Middle frontal gyrus (tissue), 1 donor: ENCODE results near the gene SEMA5A.

Experiments used
- DNase-seq: peaks from one replicate; pipeline ENCODE4 v3.0.0-alpha.2; 2015; ENCODE audit warnings: low spot score; ENCODE audit errors: extremely low spot score

SEMA5A gene

DNA sequence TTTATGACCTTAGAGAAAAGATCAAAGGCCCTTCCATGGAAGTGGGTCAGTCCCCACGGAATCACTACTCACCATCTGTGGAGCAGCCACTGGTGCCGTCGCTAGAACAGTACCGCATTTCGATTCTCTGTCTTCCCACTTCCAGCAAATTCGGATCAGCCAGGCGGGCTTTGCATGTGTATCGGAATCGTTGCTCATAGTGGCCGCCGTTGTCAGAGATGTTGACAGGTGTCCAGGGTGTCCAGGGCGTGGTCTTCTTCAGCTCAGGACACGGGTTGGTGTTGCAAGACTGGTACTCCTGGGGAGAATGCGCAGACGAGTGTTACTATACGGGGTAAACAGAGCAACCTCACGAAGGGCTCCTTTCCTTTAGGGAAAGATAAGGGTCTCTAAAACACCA, 479.5 kb downstream of the SEMA5A start:
- no peak for DNase-seq

DNA sequence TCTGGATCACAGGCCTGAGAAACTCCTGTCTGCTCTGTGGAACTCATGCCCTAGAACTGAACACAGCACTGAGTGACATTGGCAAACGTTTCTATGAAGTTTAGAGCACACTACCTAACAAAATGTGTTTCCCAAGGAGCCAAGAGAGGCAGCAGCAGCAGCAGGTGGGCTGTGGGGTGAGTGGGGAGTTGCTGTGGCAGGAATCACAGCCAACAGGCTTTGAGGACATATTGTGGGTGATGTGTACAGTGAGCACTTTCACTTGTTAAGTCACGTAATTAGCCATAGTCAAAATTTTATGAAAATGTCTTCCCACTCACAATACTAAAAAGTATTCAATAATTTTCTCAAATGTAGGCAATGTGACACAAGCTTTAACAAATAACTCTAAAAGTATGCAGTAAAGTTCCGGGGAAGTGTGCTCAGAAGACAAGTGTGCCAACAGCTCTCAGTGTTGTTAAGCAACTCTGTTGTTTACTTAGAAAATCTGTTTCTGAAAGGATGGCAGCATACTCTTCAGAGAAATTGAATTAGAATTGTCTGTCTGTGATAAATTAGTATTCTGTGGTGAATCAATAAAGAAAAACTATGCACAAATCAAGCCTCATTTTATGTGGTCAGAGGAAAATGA, 482.1 kb downstream of the SEMA5A start:
- no peak for DNase-seq

DNA sequence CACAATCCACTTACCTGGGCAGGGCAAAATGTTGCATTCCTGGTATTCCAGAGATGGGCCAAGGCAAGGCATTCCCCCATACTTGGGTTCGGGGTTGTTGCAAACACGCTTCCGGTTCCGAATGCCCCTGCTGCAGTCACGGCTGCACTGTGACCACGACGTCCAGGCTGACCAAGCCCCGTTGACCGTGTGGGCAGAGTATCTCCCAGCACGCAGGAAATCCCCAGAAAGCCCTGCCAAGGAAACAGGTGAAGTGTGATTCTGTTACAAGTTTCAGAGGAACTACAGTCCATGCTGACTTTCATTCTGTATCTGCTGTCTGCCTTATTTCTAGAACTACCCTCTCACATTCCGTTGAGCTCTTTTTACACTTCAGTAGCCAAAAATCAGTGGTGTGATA, 483.0 kb downstream of the SEMA5A start:
- no peak for DNase-seq

DNA sequence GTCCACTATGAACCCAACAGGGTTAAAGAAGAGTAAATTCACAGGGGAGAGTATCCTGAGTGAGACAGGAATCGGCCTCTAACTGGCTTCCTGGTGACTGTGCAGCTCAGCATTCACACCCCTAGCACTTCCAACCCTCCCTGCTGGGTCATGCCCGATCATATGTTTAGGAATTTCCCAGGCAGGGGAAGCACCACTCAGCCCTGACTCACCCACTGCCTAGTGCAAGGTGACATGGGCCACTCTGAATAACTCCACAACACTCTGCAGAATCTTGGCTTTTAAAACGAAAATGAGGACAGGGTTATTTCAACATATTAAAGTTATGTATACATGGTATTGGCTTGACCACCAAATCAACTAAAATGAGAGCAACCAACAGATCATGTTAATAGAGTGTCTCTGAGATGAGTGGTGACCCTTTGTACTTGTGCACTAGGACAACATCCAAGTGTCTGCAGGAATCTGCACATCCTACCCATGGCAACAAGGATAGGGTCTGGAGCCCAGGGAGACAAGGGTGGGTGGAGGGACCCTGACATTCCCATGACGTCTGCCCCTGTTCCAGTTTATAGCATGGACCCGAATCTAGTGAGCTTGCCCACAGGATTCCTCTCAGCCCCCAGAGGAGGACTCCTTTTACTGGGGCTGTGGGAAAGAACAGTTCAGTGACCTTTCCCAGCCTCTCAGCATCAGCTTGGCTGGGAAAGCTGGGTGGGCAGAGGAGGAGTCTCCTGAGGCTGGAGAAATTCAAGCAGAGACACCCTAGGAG, 485.8 kb downstream of the SEMA5A start:
- no peak for DNase-seq

DNA sequence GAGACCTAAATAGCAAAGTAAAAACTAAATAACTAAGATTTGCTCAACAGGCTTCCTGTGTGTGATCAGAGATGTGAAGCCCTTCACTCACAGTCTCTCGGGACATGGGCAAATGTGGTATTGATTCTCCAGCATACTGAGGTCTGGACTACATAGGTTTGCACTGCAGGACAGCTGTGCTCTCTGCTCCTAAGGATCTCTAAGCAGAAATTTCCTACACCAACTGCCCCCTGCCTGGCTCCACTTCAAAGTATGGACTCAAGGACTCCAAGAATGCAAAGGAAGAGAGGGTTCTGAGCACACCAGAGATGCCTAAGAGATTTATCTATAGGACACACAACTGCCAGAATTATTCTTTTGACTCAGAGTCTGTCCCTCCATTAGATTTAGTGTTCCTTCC, 487.2 kb downstream of the SEMA5A start:
- no peak for DNase-seq

DNA sequence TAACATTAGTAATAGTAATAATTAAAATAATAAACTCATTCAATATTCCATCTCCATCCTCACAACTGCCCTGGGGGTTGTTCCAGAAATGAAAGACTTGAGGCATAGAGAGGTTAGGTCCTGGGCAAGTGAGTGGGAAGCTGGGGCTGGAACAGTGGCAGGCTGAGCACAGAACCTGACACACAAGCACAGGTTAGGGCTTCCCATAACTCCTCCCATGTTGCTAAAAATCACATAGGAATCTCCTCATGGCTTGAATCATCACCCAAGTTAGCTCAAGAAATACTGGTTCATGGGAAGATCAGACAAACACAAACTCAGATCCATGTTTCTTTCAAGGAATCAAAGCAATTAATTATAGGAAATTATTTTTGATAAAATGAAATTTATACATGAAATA, 487.7 kb downstream of the SEMA5A start:
- DNase-seq: no peak

DNA sequence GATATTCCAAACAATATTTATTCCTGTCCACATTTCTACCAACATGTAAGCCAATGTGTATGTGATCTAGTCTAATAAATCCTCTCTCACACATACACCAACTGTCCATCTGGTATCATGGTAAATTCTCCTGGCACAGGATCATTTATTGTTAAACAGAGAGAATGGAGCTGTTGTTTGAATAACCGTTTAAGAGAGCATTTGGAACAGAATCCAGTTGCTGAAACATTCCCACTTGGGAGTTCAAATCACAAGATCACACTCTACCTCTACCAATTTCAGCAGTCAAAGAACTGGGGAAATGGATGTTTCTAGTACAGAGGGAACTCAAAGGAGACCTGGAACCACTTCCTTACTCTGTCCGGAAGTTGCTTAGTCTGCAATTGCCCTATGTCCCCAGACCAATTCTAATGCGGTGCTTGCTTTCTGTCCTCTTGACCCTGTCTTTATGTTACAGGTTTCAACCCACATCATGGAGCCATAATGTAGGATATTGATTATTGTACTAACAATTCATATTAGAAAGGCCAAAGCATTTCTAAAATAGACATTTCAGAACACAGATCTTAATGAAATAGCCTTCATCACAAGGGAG, 488.4 kb downstream of the SEMA5A start:
- DNase-seq: no peak

DNA sequence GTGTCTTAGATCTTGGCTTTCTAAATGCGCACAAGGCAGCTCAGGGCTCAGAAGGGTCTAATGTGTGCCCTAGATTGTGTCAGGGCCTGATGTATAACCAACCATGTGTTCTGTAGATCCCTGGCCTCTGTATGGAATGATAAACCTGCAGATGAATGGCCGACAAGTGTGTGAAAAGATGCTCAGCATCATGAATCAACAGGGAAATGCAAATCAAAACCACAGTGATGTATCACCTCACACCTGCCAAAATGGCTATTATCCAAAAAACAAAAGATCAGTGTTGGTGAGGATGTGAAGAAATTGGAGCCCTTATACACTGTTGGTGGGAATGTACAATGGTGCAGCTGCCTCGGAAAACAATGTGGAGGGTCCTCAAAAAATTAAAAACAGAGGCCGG, 489.8 kb downstream of the SEMA5A start:
- no peak for DNase-seq

DNA sequence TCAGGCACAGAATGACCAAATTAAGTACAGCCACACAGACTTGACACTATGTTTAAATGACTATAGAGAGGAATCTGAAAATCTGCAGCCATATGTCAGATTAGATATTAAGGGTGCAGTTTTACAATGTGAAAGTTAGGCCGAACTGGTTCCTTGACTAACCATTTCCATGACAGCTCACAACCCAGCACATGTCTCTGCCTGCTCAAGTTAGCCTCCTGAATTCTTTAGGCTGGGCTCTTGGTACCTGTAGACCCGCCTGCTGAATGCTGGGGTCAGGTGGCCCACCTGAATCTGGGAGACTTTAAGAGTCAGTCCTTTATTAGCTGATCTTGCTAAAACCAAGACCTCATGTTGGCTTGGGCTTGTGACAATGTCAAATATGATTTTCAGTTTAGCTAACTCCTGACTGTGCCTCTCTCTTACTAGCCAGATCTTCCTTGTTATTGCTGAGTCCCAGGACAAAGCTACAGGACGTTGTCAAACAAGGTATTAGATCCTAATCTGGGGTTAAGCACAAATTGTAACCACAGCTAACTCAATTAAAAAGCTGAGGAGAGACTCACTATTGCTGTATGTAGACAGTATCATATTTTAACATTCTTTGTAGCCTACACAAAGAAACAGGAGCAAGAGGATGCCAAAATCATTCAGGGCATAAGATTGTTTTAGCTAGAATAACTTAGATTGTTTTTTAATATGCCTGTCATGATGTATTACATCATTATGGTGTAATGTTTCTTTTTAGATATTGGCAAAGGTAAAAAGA, 490.9 kb downstream of the SEMA5A start:
- DNase-seq: no peak

DNA sequence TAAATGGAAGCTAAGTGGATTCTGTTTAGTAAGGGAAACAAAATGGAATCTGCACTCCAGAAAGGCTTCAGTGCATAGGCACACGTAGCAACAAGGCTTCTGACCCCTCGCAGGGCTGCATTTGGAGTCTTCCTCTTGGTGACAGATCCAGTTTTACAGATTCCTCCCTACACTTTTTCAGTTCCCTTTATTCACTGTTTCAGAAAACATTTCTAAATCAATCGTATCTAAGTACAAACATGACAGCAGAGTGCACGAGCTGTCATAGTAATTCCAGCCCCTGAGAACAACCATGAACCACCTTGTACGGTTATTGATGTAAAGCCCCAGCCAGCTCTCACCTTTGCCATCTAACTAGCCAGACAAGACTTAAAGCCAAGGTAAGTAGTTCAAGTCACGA, 491.6 kb downstream of the SEMA5A start:
- no peak for DNase-seq

DNA sequence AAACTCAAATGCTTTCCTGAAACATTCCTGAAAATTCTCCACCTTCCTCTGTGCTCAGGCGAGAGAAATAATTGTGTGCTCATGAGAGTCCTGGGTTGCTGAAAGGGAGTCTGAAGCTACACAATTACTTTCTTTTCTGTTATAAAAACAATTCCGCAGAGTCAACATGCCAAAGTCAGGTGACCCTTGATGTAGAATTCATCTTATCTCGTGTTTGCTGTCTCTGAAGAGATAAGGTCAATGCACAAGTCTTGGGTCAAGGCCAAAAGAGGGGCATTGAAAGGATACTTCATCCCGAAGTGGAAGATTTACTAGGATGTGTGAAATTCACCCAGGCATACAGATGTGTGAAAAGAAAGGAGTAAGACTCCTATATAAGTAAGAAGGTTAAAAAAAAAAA, 493.5 kb downstream of the SEMA5A start:
- DNase-seq: no peak

DNA sequence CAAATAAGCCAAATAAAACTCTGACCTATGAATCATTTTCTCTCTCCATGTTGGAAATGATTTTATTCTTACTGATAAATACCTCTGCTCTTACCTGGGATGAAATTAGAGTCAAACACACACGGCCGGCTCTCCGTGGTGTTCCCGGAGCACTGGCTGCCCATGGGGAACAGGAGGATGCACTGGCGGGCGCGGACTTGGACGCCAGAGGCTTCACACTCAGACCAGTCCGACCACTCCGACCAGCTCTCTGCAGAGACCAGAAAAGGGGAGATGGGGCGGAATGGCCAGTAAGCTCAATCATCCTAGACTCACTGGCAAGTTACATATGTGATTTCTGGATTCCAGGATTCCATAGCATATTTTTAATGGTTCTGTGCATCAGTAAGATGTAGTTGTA, 494.1 kb downstream of the SEMA5A start:
- no peak for DNase-seq

DNA sequence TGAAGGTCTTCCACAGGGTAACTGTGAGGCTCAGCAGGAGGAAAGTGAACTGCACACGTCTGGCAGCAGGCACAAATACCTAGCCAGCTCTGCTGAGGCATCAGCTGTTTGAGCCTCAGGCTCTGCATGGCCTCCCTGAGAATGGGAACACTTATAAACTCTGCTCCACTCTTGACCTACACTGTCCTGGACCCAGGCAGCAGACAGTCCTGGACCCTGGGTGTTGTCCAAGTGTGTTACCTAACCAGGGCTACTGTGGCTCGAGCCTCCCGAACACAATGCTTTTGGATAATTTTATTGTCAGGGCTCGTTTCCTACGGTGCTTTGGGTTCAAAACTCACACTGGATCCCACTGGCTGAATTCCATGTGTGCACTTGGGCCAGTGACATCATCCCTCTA, 497.9 kb downstream of the SEMA5A start:
- DNase-seq: no peak

DNA sequence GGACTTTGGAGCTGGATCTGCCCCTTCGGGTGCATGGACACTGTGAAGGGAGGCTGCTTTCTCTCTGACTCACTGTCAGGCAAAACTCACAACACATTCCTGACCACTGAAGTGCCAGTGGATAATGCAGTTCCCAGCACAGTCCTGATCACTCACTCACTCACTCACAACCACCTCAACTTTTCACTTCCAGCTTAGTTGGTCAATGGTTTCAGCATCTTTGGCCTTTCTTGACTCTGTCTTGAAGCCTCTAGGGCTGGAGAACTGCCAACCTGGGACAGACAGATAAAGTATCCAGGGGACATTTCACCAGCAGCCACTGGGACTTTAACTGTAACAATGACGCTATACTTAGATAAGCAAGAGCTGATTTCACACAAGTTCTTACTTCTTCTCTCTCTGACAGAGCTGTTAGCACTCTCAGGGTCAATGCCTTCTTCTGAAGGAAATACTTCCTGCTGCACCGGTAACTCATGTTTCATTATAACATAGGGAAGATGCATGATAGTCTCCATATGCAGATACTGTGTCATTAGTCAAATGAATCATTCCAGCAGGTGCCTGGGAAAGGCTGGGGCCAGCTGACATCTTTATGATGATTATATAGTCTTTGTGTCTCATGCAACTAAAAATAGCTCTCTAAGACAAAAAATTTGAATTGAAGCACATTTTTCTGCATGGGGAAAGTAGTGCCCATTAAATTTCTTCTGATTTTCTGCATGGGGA, 499.0 kb downstream of the SEMA5A start:
- no peak for DNase-seq

DNA sequence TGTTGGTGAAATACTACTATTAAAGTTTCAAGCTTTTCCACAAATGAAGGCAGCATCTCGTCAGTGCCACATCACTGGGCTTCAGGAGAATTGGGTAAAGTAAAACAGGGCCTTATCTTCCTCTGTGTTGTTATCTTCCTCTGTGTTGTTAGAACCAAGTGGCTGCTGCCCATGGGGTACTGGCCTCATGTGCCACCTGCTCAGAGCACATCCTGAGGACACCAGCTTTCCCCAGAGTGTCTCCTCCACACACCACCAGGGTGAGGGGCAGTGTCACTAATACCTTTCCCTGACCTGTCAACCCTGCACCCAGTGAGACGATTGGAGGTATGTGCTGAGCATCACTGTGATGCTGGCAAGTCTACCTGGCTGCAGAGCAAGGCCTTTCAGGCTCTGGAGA, 499.9 kb downstream of the SEMA5A start:
- no peak for DNase-seq

DNA sequence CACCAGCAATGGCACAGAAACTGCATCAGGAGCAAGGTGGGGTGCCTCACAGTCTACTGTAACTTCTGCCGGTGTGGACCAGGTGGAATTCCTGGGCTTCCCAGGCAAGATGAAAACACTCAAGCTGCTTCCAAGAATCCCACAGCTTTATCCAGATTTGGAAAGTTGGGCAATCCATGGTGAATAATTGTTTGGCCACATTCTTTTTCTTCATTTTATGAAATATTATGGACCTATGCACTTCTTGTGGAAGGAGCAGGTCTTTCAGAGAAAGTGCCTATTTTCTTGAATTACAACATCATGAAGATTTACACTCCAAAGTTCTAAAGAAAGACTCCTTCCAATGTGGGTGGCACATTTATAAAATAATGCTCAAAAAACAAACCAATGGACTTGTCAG, 503.6 kb downstream of the SEMA5A start:
- DNase-seq: no peak

DNA sequence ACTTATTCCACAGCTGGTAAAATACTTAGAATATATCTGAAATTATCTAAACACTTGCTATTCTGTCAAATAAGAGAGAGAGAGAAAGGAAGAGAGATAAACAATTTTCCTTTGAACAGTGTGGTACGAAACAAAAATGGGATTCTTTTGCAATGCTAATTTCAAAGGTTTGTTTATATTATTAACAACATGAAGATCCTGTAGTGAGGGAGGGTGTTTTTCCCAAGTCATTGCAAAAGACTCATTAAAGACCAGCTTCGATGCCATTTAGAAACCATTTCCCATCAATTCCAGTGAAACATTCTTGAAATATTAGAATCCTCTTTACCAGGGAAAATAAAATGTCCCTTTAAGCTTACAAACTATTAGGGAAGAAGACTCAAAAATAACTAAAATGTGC, 505.4 kb downstream of the SEMA5A start:
- no peak for DNase-seq

DNA sequence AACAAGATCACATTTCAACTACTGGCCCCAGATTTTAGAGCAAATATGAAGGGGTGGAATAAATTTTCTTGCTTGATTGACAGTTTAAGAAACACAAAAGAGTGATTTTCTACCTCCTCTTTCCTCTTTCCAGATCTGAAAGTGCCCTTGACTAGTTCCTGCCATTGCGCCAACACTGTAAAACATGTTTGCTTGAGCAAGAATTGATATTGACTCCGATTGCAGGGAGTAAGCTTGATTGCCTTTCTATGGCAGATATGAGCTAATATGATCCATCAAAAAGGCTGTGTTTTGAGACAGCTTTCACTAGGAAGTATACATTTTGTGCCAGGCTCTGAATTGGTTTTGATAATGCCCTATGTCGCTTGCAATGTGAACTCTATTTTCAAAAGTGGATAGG, 508.8 kb downstream of the SEMA5A start:
- DNase-seq: no peak

DNA sequence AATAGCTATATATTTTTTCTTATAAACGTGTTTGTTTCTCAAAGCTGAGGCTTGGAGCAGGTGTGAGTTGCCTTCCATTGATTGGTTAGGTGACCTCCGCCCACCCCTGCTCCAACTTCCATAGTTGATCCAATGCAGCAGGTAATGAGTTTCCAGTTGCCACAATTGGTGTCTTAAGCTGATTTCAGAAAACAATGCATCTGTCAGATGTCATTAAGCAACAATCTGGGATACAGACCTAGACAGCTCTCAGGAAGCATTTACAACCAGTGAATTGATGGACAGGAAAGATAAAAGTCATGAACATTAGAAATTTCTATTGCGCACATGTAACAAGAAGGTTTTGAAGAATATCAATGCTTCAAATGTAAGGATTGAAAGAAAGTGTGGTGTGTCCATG, 510.5 kb downstream of the SEMA5A start:
- DNase-seq: no peak

DNA sequence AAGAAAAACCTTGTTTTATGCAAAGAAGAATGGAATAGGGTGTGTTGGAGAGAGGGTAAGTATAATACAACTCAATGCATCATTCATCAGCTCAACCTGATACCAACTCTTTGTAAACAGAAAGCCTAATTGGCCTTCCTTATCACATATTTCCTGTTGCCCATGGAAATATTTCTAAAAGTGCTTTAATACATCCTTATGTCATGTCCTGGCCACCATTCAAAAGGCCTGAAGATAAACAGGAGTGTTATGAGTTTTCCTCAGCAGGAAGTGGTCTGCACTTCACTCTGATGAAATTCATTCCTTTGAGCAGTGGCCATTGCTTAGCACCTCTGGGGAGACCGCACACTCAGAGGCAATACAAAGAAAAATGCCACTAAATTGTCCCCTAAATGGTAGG, 511.2 kb downstream of the SEMA5A start:
- no peak for DNase-seq

DNA sequence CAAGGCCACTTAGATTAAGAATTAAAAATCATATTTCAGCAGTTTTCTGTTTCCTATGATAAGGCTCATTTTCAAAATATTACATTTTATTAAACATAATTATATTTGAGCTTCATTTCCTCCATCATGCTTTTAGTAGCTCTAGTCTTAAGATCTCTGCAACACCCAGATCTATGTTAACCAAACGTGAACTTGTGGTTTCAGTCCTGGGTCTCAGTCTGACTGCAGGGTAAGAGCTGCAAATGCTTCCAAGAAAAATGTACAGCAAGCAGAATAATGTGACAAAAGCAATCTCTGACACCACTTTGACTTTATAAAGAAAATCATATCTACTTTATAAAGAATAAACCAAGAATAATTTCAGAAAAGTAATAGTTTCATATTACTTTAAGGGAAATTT, 512.4 kb downstream of the SEMA5A start:
- DNase-seq: no peak

DNA sequence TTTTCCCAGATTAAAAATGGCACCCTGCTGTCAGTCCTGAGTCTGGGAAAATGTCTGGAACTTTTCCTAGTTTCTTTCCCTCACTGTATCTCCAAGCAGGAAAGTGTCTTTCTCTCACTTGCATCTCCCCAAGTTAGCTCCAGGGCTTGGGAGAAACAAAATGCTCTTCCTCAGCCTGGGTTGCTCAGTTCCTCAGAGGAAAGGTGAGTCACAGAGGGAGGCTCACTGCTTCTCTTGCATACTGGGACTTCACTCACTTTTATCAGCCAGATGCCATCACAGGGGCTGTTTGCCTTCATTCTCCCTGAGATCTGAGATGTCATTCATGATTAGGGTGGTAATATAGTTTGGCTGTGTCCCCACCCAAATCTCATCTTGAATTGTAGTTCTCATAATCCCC, 519.9 kb downstream of the SEMA5A start:
- no peak for DNase-seq
